ENCODE results near the gene SLC34A1. TPM values are rescaled to one million over a fixed set of nuclear protein-coding genes. Genes with fewer than 3 reads are reported as not detected.

Gene SLC34A1
- total and polyA plus RNA-seq, 2 of the 4 experiments (the other 2 are of a cell fraction) = not detected

- ChIA-PET CTCF (interaction anchor here (0.9 to 1.3 kb wide), 3 partner anchors 10 to 41 kb away, joined by 3 to 5 read pairs (median 3); no protein-coding TSS in a partner anchor), POLR2A (ENCODE audit: unreplicated experiment) (no interaction called here)
- Histone ChIP-seq H3K23ac (ENCODE audit: low read depth, low read length) (no peak overlapping the region), H3K18ac (ENCODE audit: low read depth, low read length) (no peak overlapping the region), H3K4me2 (ENCODE audit: low read depth, low read length) (no peak overlapping the region), H3K4me3 (ENCODE audit: insufficient read depth, low read depth, low read length) (no peak overlapping the region), H3K4me1 (ENCODE audit: control insufficient read depth, insufficient read depth, low read length) (peaks cover 10% of the 10 kb centered on the region), H3K9ac (ENCODE audit: low read depth, low read length) (no peak overlapping the region), H2AK9ac (replicated peaks; ENCODE audit: low read depth, low read length, poor library complexity) (peak overlapping the region; percentile 26), H4K5ac (ENCODE audit: low read depth, low read length) (no peak overlapping the region), H2BK15ac (ENCODE audit: low read depth, low read length) (no peak overlapping the region), H3K9me3 (ENCODE audit: control insufficient read depth, insufficient read depth, low read length) (no peaks in the 10 kb centered on the region), H3K27me3 (ENCODE audit: control insufficient read depth, insufficient read depth, low read length) (no peaks in the 10 kb centered on the region), H2BK120ac (ENCODE audit: low read depth, low read length) (no peak overlapping the region), H3K56ac (ENCODE audit: extremely low read depth, insufficient read depth, low read length) (no peak overlapping the region), H3K79me1 (ENCODE audit: low read depth in 1 of 2, low read length in 2 of 2) (peaks cover 0 to 4% of the 10 kb centered on the region in 2 experiments; a peak in 1 of 4 replicates), H3K14ac (replicated peaks; ENCODE audit: low read depth, low read length) (no peak overlapping the region), H4K91ac (ENCODE audit: insufficient read depth, low read depth, low read length) (no peak overlapping the region), H3K9me1 (ENCODE audit: insufficient read depth, low read length) (peaks cover 4% of the 10 kb centered on the region; the same call in 1 of the 2 replicates), H3K4ac (ENCODE audit: low read depth, low read length) (no peak overlapping the region), H3K27ac (ENCODE audit: insufficient read depth, low read length) (no peak overlapping the region), H2BK20ac (ENCODE audit: low read depth, low read length) (no peak overlapping the region), H2AK5ac (ENCODE audit: low read depth, low read length) (no peak overlapping the region), H4K20me1 (ENCODE audit: insufficient read depth, low read length) (peaks cover 11% of the 10 kb centered on the region; the same call in 1 of the 2 replicates), H2BK5ac (ENCODE audit: low read depth, low read length, poor library complexity, severe bottlenecking) (no peak overlapping the region), H3K36me3 (ENCODE audit: control insufficient read depth, insufficient read depth, low read length) (peaks cover 2% of the 10 kb centered on the region; the same call in 1 of the 2 replicates), H4K8ac (ENCODE audit: low read depth in 2 of 2, low read length in 2 of 2) (no peak overlapping the region), H2AFZ (replicated peaks; ENCODE audit: low read length, poor library complexity) (no peak overlapping the region)
- no peak for ATAC-seq (ENCODE audit: low read depth)
- WGBS, 2 experiments (ENCODE audit: extremely low coverage in 2 of 2, insufficient read length in 1 of 2) = no CpG with 5 or more reads among the region's 7 CpGs
- in situ Hi-C loops (cut with MboI; ENCODE audit: low sequenced_read_pairs) = loop anchor here (5.0 kb wide), 2 partner anchors 37 to 132 kb away; partner anchors contain the start of genes F12 and MXD3
- BruUV-seq (replicated peaks) = no TSS peak
- DNase-seq = no peak
- dilution Hi-C loops (cut with HindIII; ENCODE audit: low sequenced_read_pairs, unreplicated experiment) = no loop called here
- intact Hi-C loops (cut with micrococcal nuclease) = no loop called here
- TF ChIP-seq SMC3 (IDR thresholded peaks at IDR 0.05; ENCODE audit: low read depth, low read length) (no peak), BHLHE40 (IDR thresholded peaks at IDR 0.05; ENCODE audit: low read depth, low read length) (no peak), FOS (IDR thresholded peaks at IDR 0.05; ENCODE audit: low read depth, low read length) (no peak), CHD1 (IDR thresholded peaks at IDR 0.05; ENCODE audit: low read depth, low read length) (no peak), NFE2L2 (IDR thresholded peaks at IDR 0.05; ENCODE audit: low read depth, low read length) (no peak), USF2 (IDR thresholded peaks at IDR 0.05; ENCODE audit: low read depth, low read length) (no peak), ELK1 (IDR thresholded peaks at IDR 0.05; ENCODE audit: borderline replicate concordance, low read depth, low read length) (no peak), MXI1 (IDR thresholded peaks at IDR 0.05; ENCODE audit: borderline replicate concordance, low read depth, low read length) (no peak), RCOR1 (IDR thresholded peaks at IDR 0.05; ENCODE audit: insufficient replicate concordance, low read length) (no peak), MAFK (IDR thresholded peaks at IDR 0.05; ENCODE audit: low read depth, low read length) (no peak), CTCF (conservative IDR thresholded peaks at IDR 0.05; ENCODE audit: low read depth, low read length) (no peak), POLR2A (IDR thresholded peaks at IDR 0.05; ENCODE audit: low read depth, low read length) (no peak), RFX5 (IDR thresholded peaks at IDR 0.05; ENCODE audit: low read depth, low read length) (no peak), RAD21 (IDR thresholded peaks at IDR 0.05; ENCODE audit: low read length) (no peak)
Measured at GRCh38 chr5:177444106-177445051, 60.1 kb downstream of the SLC34A1 start.

Measured in IMR-90 (cell line).